OCI-LY7 (cell line): ENCODE data around the gene PCYT1A. TPM values are rescaled to one million over a fixed set of nuclear protein-coding genes. Genes with fewer than 3 reads are reported as not detected.

Source experiments
- BruUV-seq: library from RNA; stranded (reverse); fragments of 400-500 nt; replicated peaks from 2 replicates; lab custom pipeline; 2021; lab: Mats Ljungman, UMichigan
- CTCF ChIA-PET: fragments of 300-600 bp; sonication (Branson Sonifier 250); formaldehyde crosslinking; loops from one replicate; lab custom pipeline; 2022; ENCODE audit warnings: antibody characterized with exemption; ENCODE audit not compliant: unreplicated experiment; lab: Charles Lee
- POLR2A ChIA-PET: fragments of 300-600 bp; sonication (Branson Sonifier 250); formaldehyde crosslinking; loops from one replicate; lab custom pipeline; 2022; ENCODE audit warnings: antibody characterized with exemption; lab: Charles Lee
- DNase-seq: peaks from one replicate; pipeline ENCODE4 v3.0.0-alpha.2; 2015; ENCODE audit warnings: low spot score
- H2AFZ ChIP-seq: fragments of 200-600 bp; sonication (generic), shearing (Covaris generic); 2 replicates; pipeline ENCODE4 v1.6.1; 2014; ENCODE audit warnings: mild to moderate bottlenecking, antibody characterized with exemption, low read length, moderate library complexity
- H3K27ac ChIP-seq: fragments of 200-600 bp; sonication (generic); 2 replicates; pipeline ENCODE4 v1.5.1; 2014; ENCODE audit warnings: mixed run types, low read depth, mild to moderate bottlenecking, moderate library complexity, low read length, inconsistent platforms; ENCODE audit not compliant: poor library complexity, severe bottlenecking
- H3K36me3 ChIP-seq: fragments of 200-600 bp; sonication (generic); 2 replicates; pipeline ENCODE4 v1.6.1; 2014; ENCODE audit warnings: mild to moderate bottlenecking, antibody characterized with exemption, low read length, moderate library complexity, mixed read lengths; ENCODE audit not compliant: insufficient read depth
- H3K4me1 ChIP-seq: fragments of 200-600 bp; sonication (generic); 2 replicates; pipeline ENCODE4 v1.5.1; 2014; ENCODE audit warnings: mild to moderate bottlenecking, low read length; ENCODE audit not compliant: insufficient read depth, poor library complexity, severe bottlenecking
- H3K4me2 ChIP-seq: fragments of 200-600 bp; sonication (generic); 2 replicates; pipeline ENCODE4 v1.6.1; 2014; ENCODE audit warnings: mild to moderate bottlenecking, low read length
- H3K4me3 ChIP-seq: fragments of 200-600 bp; sonication (generic); 2 replicates; pipeline ENCODE4 v1.5.1; 2014; ENCODE audit warnings: mild to moderate bottlenecking, low read depth, low read length; ENCODE audit not compliant: poor library complexity, severe bottlenecking
- H3K79me2 ChIP-seq: fragments of 200-600 bp; sonication (generic); 2 replicates; pipeline ENCODE4 v1.6.1; 2016; ENCODE audit warnings: low read depth, mild to moderate bottlenecking, low read length, moderate library complexity, mixed read lengths; ENCODE audit not compliant: insufficient read depth
- H3K9me2 ChIP-seq: fragments of 200-600 bp; sonication (generic); 2 replicates; pipeline ENCODE4 v1.6.1; 2016; ENCODE audit warnings: mild to moderate bottlenecking, low read length, mixed read lengths; ENCODE audit not compliant: insufficient read depth
- H3K9me3 ChIP-seq: fragments of 200-600 bp; sonication (generic); 2 replicates; pipeline ENCODE4 v1.6.1; 2014; ENCODE audit warnings: mild to moderate bottlenecking, mixed run types, low read length, mixed read lengths
- H4K20me1 ChIP-seq: fragments of 200-600 bp; sonication (generic); 2 replicates; pipeline ENCODE4 v1.6.1; 2014; ENCODE audit warnings: mild to moderate bottlenecking, antibody characterized with exemption, low read length, moderate library complexity, mixed read lengths; ENCODE audit not compliant: insufficient read depth
- CTCF ChIP-seq: fragments of 200-600 bp; sonication (generic); conservative IDR thresholded peaks from 2 replicates; pipeline ENCODE4 v1.5.1; 2014; ENCODE audit warnings: mild to moderate bottlenecking, antibody characterized with exemption, low read length, moderate library complexity, mixed read lengths
- EZH2phosphoT487 ChIP-seq: fragments of 200-600 bp; sonication (generic); IDR thresholded peaks from 2 replicates; pipeline ENCODE4 v1.6.1; 2018; ENCODE audit warnings: low read depth, borderline replicate concordance, mild to moderate bottlenecking, mixed run types, antibody characterized with exemption, low read length, moderate library complexity, mixed read lengths
- intact Hi-C: fragments of 100-400 bp; cut with micrococcal nuclease; formaldehyde crosslinking; loops from one replicate; pipeline ENCODE4 v1.10.0; 2022; ENCODE audit not compliant: unreplicated experiment
- total RNA-seq, 2 experiments: library from RNA; depleted of rRNA in 1 of 2; stranded (reverse); fragments of >200 nt in 1 of 2; shearing (Covaris generic) in 1 of 2; gene quantifications; 2 replicates each; pipeline ENCODE4 v1.2.3, GENCODE V29; 2014 to 2022

Gene PCYT1A
- total RNA-seq, 2 experiments from 2014 or later, result 21.6 to 27.1 TPM

- Histone ChIP-seq H4K20me1 (no peaks in the 10 kb centered on the region), H3K79me2 (no peaks in the 10 kb centered on the region), H2AFZ (no peak overlapping the region), H3K36me3 (peaks cover 15% of the 10 kb centered on the region), H3K9me3 (peaks cover 5% of the 10 kb centered on the region; the same call in 1 of the 2 replicates), H3K4me2 (no peak overlapping the region), H3K4me1 (no peaks in the 10 kb centered on the region), H3K9me2 (no peaks in the 10 kb centered on the region), H3K4me3 (no peak overlapping the region), H3K27ac (no peak overlapping the region)
- POLR2A ChIA-PET, result interaction anchor here (0.6 to 1.7 kb wide), 8 partner anchors 9 to 1734 kb away, joined by 3 to 6 read pairs (median 3); no protein-coding TSS in a partner anchor
- CTCF ChIA-PET, result no interaction called here
- no TSS peak for BruUV-seq
- intact Hi-C loops, result no loop called here
- TF ChIP-seq EZH2phosphoT487, result no peak
- no peak for TF ChIP-seq CTCF
- no peak for DNase-seq
Observed at GRCh38 chr3:196268284-196269163, 19.0 kb downstream of the PCYT1A start.

GRCh38 chr3:196263819-196264218 lies 23.7 kb downstream of the PCYT1A start:
- DNase-seq, result no peak
- Histone ChIP-seq H3K36me3 (peaks cover 5% of the 10 kb centered on the region), H3K9me3 (no peaks in the 10 kb centered on the region), H3K4me2 (no peak overlapping the region), H3K27ac (no peak overlapping the region), H3K79me2 (no peaks in the 10 kb centered on the region), H4K20me1 (no peaks in the 10 kb centered on the region), H3K9me2 (no peaks in the 10 kb centered on the region), H2AFZ (no peak overlapping the region), H3K4me1 (no peaks in the 10 kb centered on the region), H3K4me3 (no peak overlapping the region)
- POLR2A ChIA-PET, result no interaction called here
- TF ChIP-seq EZH2phosphoT487, result no peak
- intact Hi-C loops, result no loop called here
- BruUV-seq, result no TSS peak
- CTCF ChIA-PET, result no interaction called here

- ChIA-PET CTCF (no interaction called here), POLR2A (no interaction called here)
- Histone ChIP-seq H3K4me2 (no peak overlapping the region), H3K36me3 (peaks cover 8% of the 10 kb centered on the region; the same call in 1 of the 2 replicates), H4K20me1 (no peaks in the 10 kb centered on the region), H3K4me1 (no peaks in the 10 kb centered on the region), H3K27ac (no peak overlapping the region), H3K4me3 (no peak overlapping the region), H3K9me3 (no peaks in the 10 kb centered on the region), H3K79me2 (no peaks in the 10 kb centered on the region), H3K9me2 (no peaks in the 10 kb centered on the region), H2AFZ (no peak overlapping the region)
- no peak for DNase-seq
- intact Hi-C loops, result no loop called here
- no peak for TF ChIP-seq EZH2phosphoT487
- TF ChIP-seq CTCF, result no peak
- no TSS peak for BruUV-seq
Observed at GRCh38 chr3:196260784-196261183, 26.7 kb downstream of the PCYT1A start.
